GM12892 (cell line): Measurements from ENCODE around the gene ADRM1.

Experiments
- POLR2A ChIP-seq: IDR thresholded peaks from 2 replicates; pipeline ENCODE4 v1.6.1; 2011; ENCODE audit warnings: low read depth, low read length, control low read depth
- POLR2AphosphoS5 ChIP-seq: IDR thresholded peaks from 2 replicates; pipeline ENCODE4 v1.6.1; 2011; ENCODE audit warnings: low read depth, low read length, control low read depth
- TAF1 ChIP-seq: IDR thresholded peaks from 2 replicates; pipeline ENCODE4 v1.6.1; 2011; ENCODE audit warnings: low read depth, mild to moderate bottlenecking, control low read depth, low read length, borderline replicate concordance

- TF ChIP-seq POLR2A = no peak
- TF ChIP-seq TAF1 = no peak
- TF ChIP-seq POLR2AphosphoS5 = no peak
These were observed 17.6 kb upstream of the ADRM1 start for GRCh38 chr20:62285151-62285550.
